ENCODE results near the gene MALSU1. TPM values are rescaled to one million over a fixed set of nuclear protein-coding genes. Genes with fewer than 3 reads are reported as not detected.

Gene MALSU1
- total RNA-seq, 2 experiments from 2014 or later = 49.8 to 51.8 TPM

- peaks cover 28% of the 10 kb centered on the region for H3K4me1 Mint-ChIP-seq
Measured at GRCh38 chr7:23358152-23358674, 59.1 kb downstream of the MALSU1 start.

More at GRCh38 chr7:23358152-23358674, 59.1 kb downstream of the MALSU1 start:
- no peak for DNase-seq
- ChIA-PET CTCF (interaction anchor here (0.7 to 1.8 kb wide), 24 partner anchors 10 to 239 kb away, joined by 3 to 12 read pairs (median 5); partner anchors contain the start of gene CCDC126), POLR2A (interaction anchor here (1.0 to 1.2 kb wide), 2 partner anchors 59 to 80 kb away, joined by 3 read pairs; partner anchors contain the start of gene MALSU1)
- no peaks in the 10 kb centered on the region for H3K9me3 Mint-ChIP-seq
- H3K4me3 Mint-ChIP-seq = no peak overlapping the region
- peaks cover 28% of the 10 kb centered on the region for H3K27me3 Mint-ChIP-seq
- no peak overlapping the region for H3K27ac Mint-ChIP-seq
- no peaks in the 10 kb centered on the region for H3K36me3 Mint-ChIP-seq (ENCODE audit: low read depth)

Other genes starting within 250 kb of the MALSU1 start
- gene KLHL7, start 193.6 kb upstream of the MALSU1 start, total RNA-seq = 10 to 100 TPM; 19.9 to 20.5 TPM
- gene NUP42, start 117.3 kb upstream of the MALSU1 start, total RNA-seq = 10 to 100 TPM; 33.0 to 33.8 TPM
- under 1 TPM; 0.28 to 0.38 TPM for gene GPNMB, start 52.6 kb upstream of the MALSU1 start, total RNA-seq
- under 1 TPM; 0.48 to 0.68 TPM for gene IGF2BP3, start 171.2 kb downstream of the MALSU1 start, total RNA-seq
- 100 to 1,000 TPM in 1 of 2 experiments, 10 to 100 TPM in 1; 98.1 to 104 TPM for gene TRA2A, start 232.6 kb downstream of the MALSU1 start, total RNA-seq